ENCODE data around the gene HDAC4. TPM values are rescaled to one million over a fixed set of nuclear protein-coding genes. Genes with fewer than 3 reads are reported as not detected.

The HDAC4 gene
- total RNA-seq, 1 donor from 2014 or later: 39.0 TPM

- TF ChIP-seq CTCF (conservative IDR thresholded peaks at IDR 0.05): peak; percentile 42
- no peak for DNase-seq (ENCODE audit: extremely low spot score, unreplicated experiment)
- H3K4me3 Mint-ChIP-seq: no peak overlapping the region
- H3K36me3 Mint-ChIP-seq: no peaks in the 10 kb centered on the region
- H3K9me3 Mint-ChIP-seq: no peaks in the 10 kb centered on the region
- no peaks in the 10 kb centered on the region for H3K4me1 Mint-ChIP-seq (ENCODE audit: unreplicated experiment)
- H3K27me3 Mint-ChIP-seq: no peaks in the 10 kb centered on the region
- H3K27ac Mint-ChIP-seq: no peak overlapping the region
Measured at GRCh38 chr2:239375278-239376061, 25.4 kb downstream of the HDAC4 start.

GRCh38 chr2:239374896-239375277 is 25.9 kb downstream of the HDAC4 start:
- no peaks in the 10 kb centered on the region for H3K27me3 Mint-ChIP-seq
- H3K27ac Mint-ChIP-seq: no peak overlapping the region
- H3K4me3 Mint-ChIP-seq: no peak overlapping the region
- no peaks in the 10 kb centered on the region for H3K9me3 Mint-ChIP-seq
- no peak for TF ChIP-seq CTCF (conservative IDR thresholded peaks at IDR 0.05)
- H3K4me1 Mint-ChIP-seq (ENCODE audit: unreplicated experiment): peaks cover under 1% of the 10 kb centered on the region
- DNase-seq (ENCODE audit: extremely low spot score, unreplicated experiment): no peak
- peaks cover under 1% of the 10 kb centered on the region for H3K36me3 Mint-ChIP-seq

- Mint-ChIP-seq H3K4me1 (ENCODE audit: unreplicated experiment) (peaks cover 6% of the 10 kb centered on the region), H3K4me3 (no peak overlapping the region), H3K9me3 (no peaks in the 10 kb centered on the region), H3K27ac (no peak overlapping the region), H3K36me3 (peaks cover 5% of the 10 kb centered on the region), H3K27me3 (no peaks in the 10 kb centered on the region)
- TF ChIP-seq CTCF (conservative IDR thresholded peaks at IDR 0.05): no peak
- DNase-seq (ENCODE audit: extremely low spot score, unreplicated experiment): no peak
Measured at GRCh38 chr2:239372835-239373234, 28.0 kb downstream of the HDAC4 start.

GRCh38 chr2:239371726-239372686 is 28.8 kb downstream of the HDAC4 start:
- Mint-ChIP-seq H3K27me3 (no peaks in the 10 kb centered on the region), H3K4me1 (ENCODE audit: unreplicated experiment) (peaks cover 6% of the 10 kb centered on the region), H3K27ac (no peak overlapping the region), H3K36me3 (peaks cover 5% of the 10 kb centered on the region), H3K9me3 (no peaks in the 10 kb centered on the region), H3K4me3 (no peak overlapping the region)
- TF ChIP-seq CTCF (conservative IDR thresholded peaks at IDR 0.05): no peak
- DNase-seq (ENCODE audit: extremely low spot score, unreplicated experiment): no peak

- H3K9me3 Mint-ChIP-seq: no peaks in the 10 kb centered on the region
- no peak for DNase-seq (ENCODE audit: extremely low spot score, unreplicated experiment)
- no peak overlapping the region for H3K27ac Mint-ChIP-seq
- no peak overlapping the region for H3K4me3 Mint-ChIP-seq
- H3K36me3 Mint-ChIP-seq: peaks cover 10% of the 10 kb centered on the region
- no peak for TF ChIP-seq CTCF (conservative IDR thresholded peaks at IDR 0.05)
- H3K27me3 Mint-ChIP-seq: no peaks in the 10 kb centered on the region
- peaks cover 6% of the 10 kb centered on the region for H3K4me1 Mint-ChIP-seq (ENCODE audit: unreplicated experiment)
Measured at GRCh38 chr2:239370876-239371725, 29.7 kb downstream of the HDAC4 start.

Measured in type B pancreatic cell (in vitro differentiated cells).